ENCODE data around the gene LECT2. TPM values are rescaled to one million over a fixed set of nuclear protein-coding genes. Genes with fewer than 3 reads are reported as not detected.

The LECT2 gene
- total and polyA plus RNA-seq, 10 of the 15 experiments (the other 5 are each of a cell fraction or from before 2014, with no cell fraction given), result not detected

DNA sequence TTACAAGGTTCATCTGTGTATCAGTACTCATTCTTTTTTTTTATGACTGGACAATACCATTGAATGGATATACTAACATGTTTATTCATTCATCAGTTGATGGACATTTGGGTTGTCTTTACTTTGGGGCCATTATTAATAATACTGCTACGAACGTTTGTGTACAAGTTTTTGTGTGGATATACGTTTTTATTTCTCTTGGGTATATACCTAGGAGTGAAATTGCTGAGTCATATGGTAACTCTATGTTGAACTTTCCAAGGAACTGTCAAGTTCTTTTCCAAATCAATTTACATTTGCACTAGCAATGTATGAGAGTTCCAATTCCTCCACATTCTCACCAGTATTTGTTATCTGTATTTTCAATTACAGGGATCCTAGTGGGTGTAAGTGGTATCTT, 12.0 kb upstream of the LECT2 start (continued):
- TF ChIP-seq, protein P1, sequence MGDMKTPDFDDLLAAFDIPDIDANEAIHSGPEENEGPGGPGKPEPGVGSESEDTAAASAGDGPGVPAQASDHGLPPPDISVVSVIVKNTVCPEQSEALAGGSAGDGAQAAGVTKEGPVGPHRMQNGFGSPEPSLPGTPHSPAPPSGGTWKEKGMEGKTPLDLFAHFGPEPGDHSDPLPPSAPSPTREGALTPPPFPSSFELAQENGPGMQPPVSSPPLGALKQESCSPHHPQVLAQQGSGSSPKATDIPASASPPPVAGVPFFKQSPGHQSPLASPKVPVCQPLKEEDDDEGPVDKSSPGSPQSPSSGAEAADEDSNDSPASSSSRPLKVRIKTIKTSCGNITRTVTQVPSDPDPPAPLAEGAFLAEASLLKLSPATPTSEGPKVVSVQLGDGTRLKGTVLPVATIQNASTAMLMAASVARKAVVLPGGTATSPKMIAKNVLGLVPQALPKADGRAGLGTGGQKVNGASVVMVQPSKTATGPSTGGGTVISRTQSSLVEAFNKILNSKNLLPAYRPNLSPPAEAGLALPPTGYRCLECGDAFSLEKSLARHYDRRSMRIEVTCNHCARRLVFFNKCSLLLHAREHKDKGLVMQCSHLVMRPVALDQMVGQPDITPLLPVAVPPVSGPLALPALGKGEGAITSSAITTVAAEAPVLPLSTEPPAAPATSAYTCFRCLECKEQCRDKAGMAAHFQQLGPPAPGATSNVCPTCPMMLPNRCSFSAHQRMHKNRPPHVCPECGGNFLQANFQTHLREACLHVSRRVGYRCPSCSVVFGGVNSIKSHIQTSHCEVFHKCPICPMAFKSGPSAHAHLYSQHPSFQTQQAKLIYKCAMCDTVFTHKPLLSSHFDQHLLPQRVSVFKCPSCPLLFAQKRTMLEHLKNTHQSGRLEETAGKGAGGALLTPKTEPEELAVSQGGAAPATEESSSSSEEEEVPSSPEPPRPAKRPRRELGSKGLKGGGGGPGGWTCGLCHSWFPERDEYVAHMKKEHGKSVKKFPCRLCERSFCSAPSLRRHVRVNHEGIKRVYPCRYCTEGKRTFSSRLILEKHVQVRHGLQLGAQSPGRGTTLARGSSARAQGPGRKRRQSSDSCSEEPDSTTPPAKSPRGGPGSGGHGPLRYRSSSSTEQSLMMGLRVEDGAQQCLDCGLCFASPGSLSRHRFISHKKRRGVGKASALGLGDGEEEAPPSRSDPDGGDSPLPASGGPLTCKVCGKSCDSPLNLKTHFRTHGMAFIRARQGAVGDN (IDR thresholded peaks at IDR 0.05), result no peak
- TF ChIP-seq ASH2L (IDR thresholded peaks at IDR 0.05; ENCODE audit: borderline replicate concordance, low read depth) (no peak), JUND (IDR thresholded peaks at IDR 0.05; ENCODE audit: low read depth, low read length) (no peak), BMI1 (IDR thresholded peaks at IDR 0.05; ENCODE audit: borderline replicate concordance) (no peak)
- TF ChIP-seq, protein P2, sequence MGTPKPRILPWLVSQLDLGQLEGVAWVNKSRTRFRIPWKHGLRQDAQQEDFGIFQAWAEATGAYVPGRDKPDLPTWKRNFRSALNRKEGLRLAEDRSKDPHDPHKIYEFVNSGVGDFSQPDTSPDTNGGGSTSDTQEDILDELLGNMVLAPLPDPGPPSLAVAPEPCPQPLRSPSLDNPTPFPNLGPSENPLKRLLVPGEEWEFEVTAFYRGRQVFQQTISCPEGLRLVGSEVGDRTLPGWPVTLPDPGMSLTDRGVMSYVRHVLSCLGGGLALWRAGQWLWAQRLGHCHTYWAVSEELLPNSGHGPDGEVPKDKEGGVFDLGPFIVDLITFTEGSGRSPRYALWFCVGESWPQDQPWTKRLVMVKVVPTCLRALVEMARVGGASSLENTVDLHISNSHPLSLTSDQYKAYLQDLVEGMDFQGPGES (IDR thresholded peaks at IDR 0.05), result no peak
- TF ChIP-seq, protein P3, sequence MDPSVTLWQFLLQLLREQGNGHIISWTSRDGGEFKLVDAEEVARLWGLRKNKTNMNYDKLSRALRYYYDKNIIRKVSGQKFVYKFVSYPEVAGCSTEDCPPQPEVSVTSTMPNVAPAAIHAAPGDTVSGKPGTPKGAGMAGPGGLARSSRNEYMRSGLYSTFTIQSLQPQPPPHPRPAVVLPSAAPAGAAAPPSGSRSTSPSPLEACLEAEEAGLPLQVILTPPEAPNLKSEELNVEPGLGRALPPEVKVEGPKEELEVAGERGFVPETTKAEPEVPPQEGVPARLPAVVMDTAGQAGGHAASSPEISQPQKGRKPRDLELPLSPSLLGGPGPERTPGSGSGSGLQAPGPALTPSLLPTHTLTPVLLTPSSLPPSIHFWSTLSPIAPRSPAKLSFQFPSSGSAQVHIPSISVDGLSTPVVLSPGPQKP (IDR thresholded peaks at IDR 0.05; ENCODE audit: low read depth, low read length), result no peak
- TF ChIP-seq, protein P4, sequence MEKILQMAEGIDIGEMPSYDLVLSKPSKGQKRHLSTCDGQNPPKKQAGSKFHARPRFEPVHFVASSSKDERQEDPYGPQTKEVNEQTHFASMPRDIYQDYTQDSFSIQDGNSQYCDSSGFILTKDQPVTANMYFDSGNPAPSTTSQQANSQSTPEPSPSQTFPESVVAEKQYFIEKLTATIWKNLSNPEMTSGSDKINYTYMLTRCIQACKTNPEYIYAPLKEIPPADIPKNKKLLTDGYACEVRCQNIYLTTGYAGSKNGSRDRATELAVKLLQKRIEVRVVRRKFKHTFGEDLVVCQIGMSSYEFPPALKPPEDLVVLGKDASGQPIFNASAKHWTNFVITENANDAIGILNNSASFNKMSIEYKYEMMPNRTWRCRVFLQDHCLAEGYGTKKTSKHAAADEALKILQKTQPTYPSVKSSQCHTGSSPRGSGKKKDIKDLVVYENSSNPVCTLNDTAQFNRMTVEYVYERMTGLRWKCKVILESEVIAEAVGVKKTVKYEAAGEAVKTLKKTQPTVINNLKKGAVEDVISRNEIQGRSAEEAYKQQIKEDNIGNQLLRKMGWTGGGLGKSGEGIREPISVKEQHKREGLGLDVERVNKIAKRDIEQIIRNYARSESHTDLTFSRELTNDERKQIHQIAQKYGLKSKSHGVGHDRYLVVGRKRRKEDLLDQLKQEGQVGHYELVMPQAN (conservative IDR thresholded peaks at IDR 0.05), result no peak
